Trophoblast cell (in vitro differentiated cells and primary cell): ENCODE measurements around the gene OR5AP2.
A peak's percentile ranks its signal among the peaks of the same experiment; 100 is the strongest.

ENCODE experiments used
- DNase-seq, 2 donors: peaks; one replicate each; pipeline ENCODE4 v3.0.0-alpha.2; 2016
- H2AFZ ChIP-seq: 2 replicates; pipeline ENCODE4 v1.6.1; 2013; ENCODE audit warnings: low read length, moderate library complexity, mild to moderate bottlenecking; ENCODE audit not compliant: insufficient read depth, poor library complexity
- H2AK5ac ChIP-seq: 2 replicates; pipeline ENCODE4 v1.6.1; 2013; ENCODE audit warnings: mild to moderate bottlenecking, low read length
- H2BK120ac ChIP-seq: 2 replicates; pipeline ENCODE4 v1.6.1; 2013; ENCODE audit warnings: low read length, mild to moderate bottlenecking, moderate library complexity; ENCODE audit not compliant: insufficient read depth, poor library complexity
- H2BK12ac ChIP-seq: 2 replicates; pipeline ENCODE4 v1.6.1; 2013; ENCODE audit warnings: mild to moderate bottlenecking, low read length, moderate library complexity
- H2BK5ac ChIP-seq: 2 replicates; pipeline ENCODE4 v1.6.1; 2013; ENCODE audit warnings: low read length, low read depth, moderate library complexity, mild to moderate bottlenecking; ENCODE audit not compliant: poor library complexity
- H3K14ac ChIP-seq: 2 replicates; pipeline ENCODE4 v1.6.1; 2013; ENCODE audit warnings: mild to moderate bottlenecking, low read length
- H3K18ac ChIP-seq: 2 replicates; pipeline ENCODE4 v1.6.1; 2013; ENCODE audit warnings: mild to moderate bottlenecking, low read length
- H3K23ac ChIP-seq: 2 replicates; pipeline ENCODE4 v1.6.1; 2013; ENCODE audit warnings: low read length
- H3K27ac ChIP-seq: 2 replicates; pipeline ENCODE4 v1.5.1; 2013; ENCODE audit warnings: low read depth, mild to moderate bottlenecking, inconsistent platforms, low read length, moderate library complexity
- H3K27me3 ChIP-seq: 2 replicates; pipeline ENCODE4 v1.6.1; 2013; ENCODE audit warnings: inconsistent platforms, mild to moderate bottlenecking, low read length, moderate library complexity; ENCODE audit not compliant: insufficient read depth
- H3K36me3 ChIP-seq, 2 experiments: 1 replicate in 1 of 2; 2 replicates in 1 of 2; pipeline ENCODE4 v1.6.1; 2013; ENCODE audit warnings: low read length in 2 of 2, mild to moderate bottlenecking in 2 of 2, moderate library complexity in 1 of 2; ENCODE audit not compliant: insufficient read depth in 2 of 2, control insufficient read depth in 1 of 2
- H3K4ac ChIP-seq: 2 replicates; pipeline ENCODE4 v1.6.1; 2013; ENCODE audit warnings: low read depth, mild to moderate bottlenecking, low read length, moderate library complexity
- H3K4me1 ChIP-seq, 2 experiments: 1 replicate in 1 of 2; 2 replicates in 1 of 2; pipeline ENCODE4 v1.6.1; 2013; ENCODE audit warnings: low read length in 2 of 2, mild to moderate bottlenecking in 2 of 2, moderate library complexity in 1 of 2; ENCODE audit not compliant: insufficient read depth in 2 of 2, control insufficient read depth in 1 of 2
- H3K4me2 ChIP-seq: 2 replicates; pipeline ENCODE4 v1.6.1; 2013; ENCODE audit warnings: inconsistent platforms, mild to moderate bottlenecking, low read length, moderate library complexity
- H3K4me3 ChIP-seq: 2 replicates; pipeline ENCODE4 v1.5.1; 2013; ENCODE audit warnings: mild to moderate bottlenecking, low read depth, low read length, inconsistent platforms
- H3K79me1 ChIP-seq: one replicate; pipeline ENCODE4 v1.6.1; 2013; ENCODE audit warnings: low read length
- H3K79me2 ChIP-seq: 2 replicates; pipeline ENCODE4 v1.6.1; 2013; ENCODE audit warnings: low read length, mild to moderate bottlenecking; ENCODE audit not compliant: control insufficient read depth, insufficient read depth, poor library complexity
- H3K9ac ChIP-seq: 2 replicates; pipeline ENCODE4 v1.6.1; 2013; ENCODE audit warnings: mild to moderate bottlenecking, low read length
- H3K9me3 ChIP-seq: 2 replicates; pipeline ENCODE4 v1.6.1; 2013; ENCODE audit warnings: low read depth, mild to moderate bottlenecking, control low read depth, inconsistent platforms, low read length; ENCODE audit not compliant: insufficient read depth
- H4K12ac ChIP-seq: 2 replicates; pipeline ENCODE4 v1.6.1; 2013; ENCODE audit warnings: low read depth, mild to moderate bottlenecking, low read length, moderate library complexity
- H4K8ac ChIP-seq: 2 replicates; pipeline ENCODE4 v1.6.1; 2013; ENCODE audit warnings: low read depth, mild to moderate bottlenecking, low read length, moderate library complexity
- H4K91ac ChIP-seq: one replicate; pipeline ENCODE4 v1.6.1; 2013; ENCODE audit warnings: low read depth, mild to moderate bottlenecking, low read length, moderate library complexity
- WGBS: extraction: QIAGEN DNeasy Blood & Tissue Kit; methylation state at CpG from one replicate; pipeline ENCODE4 v1.1.7; 2013; ENCODE audit warnings: missing lambda C conversion rate; ENCODE audit not compliant: insufficient read length, insufficient coverage; ENCODE audit errors: extremely low coverage; 5-methylcytosine and 5-hydroxymethylcytosine counted together

Gene OR5AP2

GRCh38 chr11:56632329-56632728 lies 9.9 kb downstream of the OR5AP2 start:
- H3K79me1 ChIP-seq, result no peaks in the 10 kb centered on the region
- H3K23ac ChIP-seq, result no peak overlapping the region
- H2BK120ac ChIP-seq, result no peak overlapping the region
- no peaks in the 10 kb centered on the region for H3K9me3 ChIP-seq
- H3K14ac ChIP-seq, result no peak overlapping the region
- no peaks in the 10 kb centered on the region for H3K4me1 ChIP-seq
- H2AFZ ChIP-seq, result no peak overlapping the region
- no peak overlapping the region for H3K27ac ChIP-seq
- no peak overlapping the region for H4K91ac ChIP-seq
- no peak overlapping the region for H2BK5ac ChIP-seq
- no peak overlapping the region for H3K4ac ChIP-seq
- DNase-seq, result no peak
- H3K36me3 ChIP-seq, result no peaks in the 10 kb centered on the region
- H3K27me3 ChIP-seq, result no peaks in the 10 kb centered on the region
- H3K4me2 ChIP-seq, result no peak overlapping the region
- H3K9ac ChIP-seq, result no peak overlapping the region
- H4K8ac ChIP-seq, result no peak overlapping the region
- H3K79me2 ChIP-seq, result peaks cover 1% of the 10 kb centered on the region
- no peak overlapping the region for H3K4me3 ChIP-seq
- H4K12ac ChIP-seq, result no peak overlapping the region
- H3K18ac ChIP-seq, result no peak overlapping the region
- no peak overlapping the region for H2BK12ac ChIP-seq
- H2AK5ac ChIP-seq, result no peak overlapping the region
- WGBS, result no CpG with 5 or more reads among the region's 2 CpGs

- Histone ChIP-seq H4K8ac (no peak overlapping the region), H3K79me1 (no peaks in the 10 kb centered on the region), H3K36me3 (no peaks in the 10 kb centered on the region), H3K4me3 (no peak overlapping the region), H3K18ac (no peak overlapping the region), H3K23ac (no peak overlapping the region), H3K27ac (no peak overlapping the region), H3K4me1 (no peaks in the 10 kb centered on the region), H3K79me2 (peaks cover 1% of the 10 kb centered on the region), H2AFZ (no peak overlapping the region), H3K14ac (no peak overlapping the region), H4K91ac (no peak overlapping the region), H2AK5ac (no peak overlapping the region), H3K9ac (no peak overlapping the region), H2BK120ac (no peak overlapping the region), H4K12ac (no peak overlapping the region), H2BK5ac (no peak overlapping the region), H3K9me3 (no peaks in the 10 kb centered on the region), H3K4ac (no peak overlapping the region), H2BK12ac (no peak overlapping the region), H3K27me3 (no peaks in the 10 kb centered on the region), H3K4me2 (no peak overlapping the region)
- no CpG with 5 or more reads among the region's 2 CpGs for WGBS
- peak in 1 of 2 donors; percentile 22 for DNase-seq
These were observed 16.3 kb downstream of the OR5AP2 start for GRCh38 chr11:56625946-56626345.

- Histone ChIP-seq H3K4me2 (no peak overlapping the region), H3K9ac (no peak overlapping the region), H4K12ac (no peak overlapping the region), H3K9me3 (no peaks in the 10 kb centered on the region), H3K4me1 (no peaks in the 10 kb centered on the region), H2AK5ac (no peak overlapping the region), H3K79me1 (no peaks in the 10 kb centered on the region), H2BK12ac (no peak overlapping the region), H3K27me3 (no peaks in the 10 kb centered on the region), H3K4ac (no peak overlapping the region), H3K14ac (no peak overlapping the region), H3K79me2 (peaks cover 1% of the 10 kb centered on the region), H3K36me3 (no peaks in the 10 kb centered on the region), H3K27ac (no peak overlapping the region), H3K4me3 (no peak overlapping the region), H3K23ac (no peak overlapping the region), H4K91ac (no peak overlapping the region), H4K8ac (no peak overlapping the region), H2AFZ (no peak overlapping the region), H2BK5ac (no peak overlapping the region), H2BK120ac (no peak overlapping the region), H3K18ac (no peak overlapping the region)
- peak; percentile 21 to 71 for DNase-seq
- no CpG with 5 or more reads among the region's 3 CpGs for WGBS
These were observed 17.6 kb downstream of the OR5AP2 start for GRCh38 chr11:56624661-56625110.

GRCh38 chr11:56611174-56611573 lies 31.1 kb downstream of the OR5AP2 start:
- Histone ChIP-seq H3K79me2 (no peaks in the 10 kb centered on the region), H4K91ac (no peak overlapping the region), H4K8ac (no peak overlapping the region), H3K4me2 (no peak overlapping the region), H2AK5ac (no peak overlapping the region), H4K12ac (no peak overlapping the region), H2BK12ac (no peak overlapping the region), H3K27ac (no peak overlapping the region), H3K36me3 (no peaks in the 10 kb centered on the region), H3K9ac (no peak overlapping the region), H3K4me1 (no peaks in the 10 kb centered on the region), H3K79me1 (no peaks in the 10 kb centered on the region), H3K23ac (no peak overlapping the region), H3K9me3 (no peaks in the 10 kb centered on the region), H2AFZ (no peak overlapping the region), H2BK120ac (no peak overlapping the region), H3K27me3 (no peaks in the 10 kb centered on the region), H3K4ac (no peak overlapping the region), H3K4me3 (no peak overlapping the region), H3K18ac (no peak overlapping the region), H3K14ac (no peak overlapping the region), H2BK5ac (no peak overlapping the region)
- WGBS, result no CpG with 5 or more reads among the region's 1 CpG
- DNase-seq, result no peak
